GM19438 (cell line): ENCODE results near the gene FAM217B.

Experiments
- ATAC-seq: cut with Tn5 transposase; IDR thresholded peaks from one replicate; pipeline ENCODE4 v1.9.1; 2021; ENCODE audit warnings: low read depth; ENCODE audit not compliant: unreplicated experiment

FAM217B gene

GRCh38 chr20:59972037-59972801 lies 32.0 kb downstream of the FAM217B start:
- ATAC-seq: no peak

GRCh38 chr20:59976156-59976782 lies 36.1 kb downstream of the FAM217B start:
- ATAC-seq: no peak

GRCh38 chr20:59977086-59977485 lies 36.9 kb downstream of the FAM217B start:
- ATAC-seq: no peak

GRCh38 chr20:59983076-59983475 lies 42.9 kb downstream of the FAM217B start:
- no peak for ATAC-seq

GRCh38 chr20:59984541-59984940 lies 44.4 kb downstream of the FAM217B start:
- no peak for ATAC-seq

GRCh38 chr20:59985164-59985563 lies 45.0 kb downstream of the FAM217B start:
- no peak for ATAC-seq

GRCh38 chr20:59985864-59986263 lies 45.7 kb downstream of the FAM217B start:
- no peak for ATAC-seq

GRCh38 chr20:59987135-59987534 lies 46.9 kb downstream of the FAM217B start:
- no peak for ATAC-seq

GRCh38 chr20:59988141-59988540 lies 48.0 kb downstream of the FAM217B start:
- ATAC-seq: no peak

GRCh38 chr20:59992526-59993084 lies 52.4 kb downstream of the FAM217B start:
- no peak for ATAC-seq

GRCh38 chr20:59993736-59994430 lies 53.7 kb downstream of the FAM217B start:
- ATAC-seq: no peak

GRCh38 chr20:59994697-59995122 lies 54.5 kb downstream of the FAM217B start:
- no peak for ATAC-seq

GRCh38 chr20:59996108-59996507 lies 55.9 kb downstream of the FAM217B start:
- ATAC-seq: no peak

GRCh38 chr20:59997896-59998295 lies 57.7 kb downstream of the FAM217B start:
- no peak for ATAC-seq
